ENCODE results near the gene POLN. TPM values are rescaled to one million over a fixed set of nuclear protein-coding genes. Genes with fewer than 3 reads are reported as not detected.

Gene POLN
- polyA plus RNA-seq, 1 donor (not counting 4 experiments of a cell fraction or from before 2014, with no cell fraction given): 1.3 TPM

DNA sequence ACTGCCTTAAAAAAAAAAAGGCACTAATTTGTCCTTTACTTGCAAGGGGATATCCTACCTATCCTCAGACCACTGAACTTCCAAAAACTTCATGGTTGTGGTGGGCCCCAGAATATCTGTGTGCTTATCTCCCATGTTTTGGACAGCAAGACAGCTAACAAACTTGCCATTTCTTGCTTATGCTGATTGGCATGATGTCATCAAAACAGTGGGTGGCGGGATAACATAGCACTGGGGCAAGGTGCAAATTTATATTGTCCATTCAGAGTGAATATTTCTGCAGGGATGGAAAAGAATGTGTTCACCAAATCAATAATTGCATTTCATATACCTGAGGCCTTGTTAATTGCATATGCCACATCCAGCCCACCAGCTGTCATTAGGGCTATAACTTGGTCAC is 23.5 kb downstream of the POLN start:
- H3K4me3 ChIP-seq (ENCODE audit: control insufficient read depth in 2 of 3, extremely low read depth in 1 of 3, insufficient read depth in 2 of 3, low read depth in 1 of 3, low read length in 3 of 3): no peak overlapping the region
- H2AFZ ChIP-seq (ENCODE audit: control insufficient read depth, low read length): no peak overlapping the region
- no peak overlapping the region for H3K4me2 ChIP-seq (ENCODE audit: control insufficient read depth, extremely low read depth, insufficient read depth, low read depth, low read length)
- no peak overlapping the region for H3K27ac ChIP-seq (ENCODE audit: control insufficient read depth, insufficient read depth, low read length)
- H3K9ac ChIP-seq (ENCODE audit: control insufficient read depth, extremely low read depth, insufficient read depth, low read length): no peak overlapping the region
- H4K20me1 ChIP-seq (ENCODE audit: control insufficient read depth, extremely low read depth, insufficient read depth, low read length): peaks cover 29% of the 10 kb centered on the region
- H3K9me3 ChIP-seq (ENCODE audit: control insufficient read depth, low read depth, low read length): no peaks in the 10 kb centered on the region
- dilution Hi-C loops (cut with MboI; ENCODE audit: extremely low pct_ligation_motif_present, low sequenced_read_pairs): no loop called here
- H3K9me1 ChIP-seq (ENCODE audit: control insufficient read depth, extremely low read depth, insufficient read depth, low read length): no peaks in the 10 kb centered on the region
- peaks cover 30% of the 10 kb centered on the region for H3K27me3 ChIP-seq (ENCODE audit: control insufficient read depth, extremely low read depth, insufficient read depth, low read length)
- no peak for DNase-seq (ENCODE audit: low read depth, low spot score)
- FAIRE-seq: no peak
- H3K79me2 ChIP-seq (ENCODE audit: control insufficient read depth, insufficient read depth, low read length): no peaks in the 10 kb centered on the region
- H3K4me1 ChIP-seq (ENCODE audit: control insufficient read depth, extremely low read depth, insufficient read depth, low read length): peaks cover 14% of the 10 kb centered on the region
- TF ChIP-seq, protein P1, sequence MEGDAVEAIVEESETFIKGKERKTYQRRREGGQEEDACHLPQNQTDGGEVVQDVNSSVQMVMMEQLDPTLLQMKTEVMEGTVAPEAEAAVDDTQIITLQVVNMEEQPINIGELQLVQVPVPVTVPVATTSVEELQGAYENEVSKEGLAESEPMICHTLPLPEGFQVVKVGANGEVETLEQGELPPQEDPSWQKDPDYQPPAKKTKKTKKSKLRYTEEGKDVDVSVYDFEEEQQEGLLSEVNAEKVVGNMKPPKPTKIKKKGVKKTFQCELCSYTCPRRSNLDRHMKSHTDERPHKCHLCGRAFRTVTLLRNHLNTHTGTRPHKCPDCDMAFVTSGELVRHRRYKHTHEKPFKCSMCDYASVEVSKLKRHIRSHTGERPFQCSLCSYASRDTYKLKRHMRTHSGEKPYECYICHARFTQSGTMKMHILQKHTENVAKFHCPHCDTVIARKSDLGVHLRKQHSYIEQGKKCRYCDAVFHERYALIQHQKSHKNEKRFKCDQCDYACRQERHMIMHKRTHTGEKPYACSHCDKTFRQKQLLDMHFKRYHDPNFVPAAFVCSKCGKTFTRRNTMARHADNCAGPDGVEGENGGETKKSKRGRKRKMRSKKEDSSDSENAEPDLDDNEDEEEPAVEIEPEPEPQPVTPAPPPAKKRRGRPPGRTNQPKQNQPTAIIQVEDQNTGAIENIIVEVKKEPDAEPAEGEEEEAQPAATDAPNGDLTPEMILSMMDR (optimal IDR thresholded peaks at IDR 0.05 in 1 of 3, IDR thresholded peaks at IDR 0.05 in 1 of 3, conservative IDR thresholded peaks at IDR 0.05 in 1 of 3; ENCODE audit: extremely low read depth in 1 of 3, insufficient read depth in 2 of 3, low read length in 3 of 3): no peak
- TF ChIP-seq EZH2 (IDR thresholded peaks at IDR 0.05; ENCODE audit: low read length): no peak
- H3K36me3 ChIP-seq (ENCODE audit: control insufficient read depth in 2 of 2, extremely low read depth in 1 of 2, insufficient read depth in 2 of 2, low read length in 2 of 2): no peaks in the 10 kb centered on the region

DNA sequence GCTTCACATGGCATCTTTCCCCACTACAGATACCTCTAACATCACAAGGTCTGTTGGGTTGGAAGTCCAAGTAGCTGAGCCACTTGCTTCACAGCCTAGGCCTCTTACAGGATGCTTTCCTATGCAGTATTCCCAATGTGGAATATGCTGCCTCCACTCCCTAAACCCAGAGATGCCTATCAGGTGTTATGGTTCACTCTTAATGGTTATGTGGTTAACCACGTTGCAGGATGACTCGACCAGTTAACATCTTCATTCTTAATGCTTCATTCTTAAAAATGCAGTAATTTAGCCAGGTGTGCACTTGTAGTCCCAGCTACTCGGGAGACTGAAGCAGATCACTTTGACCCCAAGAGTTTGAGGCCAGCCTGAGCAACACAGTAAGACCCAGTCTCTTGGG is 24.2 kb downstream of the POLN start:
- TF ChIP-seq, protein P1 (optimal IDR thresholded peaks at IDR 0.05 in 1 of 3, IDR thresholded peaks at IDR 0.05 in 1 of 3, conservative IDR thresholded peaks at IDR 0.05 in 1 of 3; ENCODE audit: extremely low read depth in 1 of 3, insufficient read depth in 2 of 3, low read length in 3 of 3): no peak
- no peak for TF ChIP-seq EZH2 (IDR thresholded peaks at IDR 0.05; ENCODE audit: low read length)
- peak; percentile 97 for FAIRE-seq
- H3K79me2 ChIP-seq (ENCODE audit: control insufficient read depth, insufficient read depth, low read length): no peaks in the 10 kb centered on the region
- DNase-seq (ENCODE audit: low read depth, low spot score): peak; percentile 57
- H3K9me3 ChIP-seq (ENCODE audit: control insufficient read depth, low read depth, low read length): no peaks in the 10 kb centered on the region
- peaks cover 29% of the 10 kb centered on the region for H4K20me1 ChIP-seq (ENCODE audit: control insufficient read depth, extremely low read depth, insufficient read depth, low read length)
- H3K36me3 ChIP-seq (ENCODE audit: control insufficient read depth in 2 of 2, extremely low read depth in 1 of 2, insufficient read depth in 2 of 2, low read length in 2 of 2): no peaks in the 10 kb centered on the region
- H3K4me2 ChIP-seq (ENCODE audit: control insufficient read depth, extremely low read depth, insufficient read depth, low read depth, low read length): no peak overlapping the region
- H3K9me1 ChIP-seq (ENCODE audit: control insufficient read depth, extremely low read depth, insufficient read depth, low read length): no peaks in the 10 kb centered on the region
- H3K27me3 ChIP-seq (ENCODE audit: control insufficient read depth, extremely low read depth, insufficient read depth, low read length): peaks cover 30% of the 10 kb centered on the region
- peaks cover 14% of the 10 kb centered on the region for H3K4me1 ChIP-seq (ENCODE audit: control insufficient read depth, extremely low read depth, insufficient read depth, low read length)
- no peak overlapping the region for H2AFZ ChIP-seq (ENCODE audit: control insufficient read depth, low read length)
- no peak overlapping the region for H3K4me3 ChIP-seq (ENCODE audit: control insufficient read depth in 2 of 3, extremely low read depth in 1 of 3, insufficient read depth in 2 of 3, low read depth in 1 of 3, low read length in 3 of 3)
- dilution Hi-C loops (cut with MboI; ENCODE audit: extremely low pct_ligation_motif_present, low sequenced_read_pairs): no loop called here
- H3K9ac ChIP-seq (ENCODE audit: control insufficient read depth, extremely low read depth, insufficient read depth, low read length): no peak overlapping the region
- no peak overlapping the region for H3K27ac ChIP-seq (ENCODE audit: control insufficient read depth, insufficient read depth, low read length)

All from keratinocyte (primary cell).